CD4-positive, alpha-beta T cell treated with Interferon alpha-2 for 1 hour (primary cell): ENCODE data around the gene DNAH5.

Source experiments
- DNase-seq, 2 donors: peaks; one replicate each; pipeline ENCODE4 v3.0.0-alpha.2; 2020 to 2022

The DNAH5 gene

DNA sequence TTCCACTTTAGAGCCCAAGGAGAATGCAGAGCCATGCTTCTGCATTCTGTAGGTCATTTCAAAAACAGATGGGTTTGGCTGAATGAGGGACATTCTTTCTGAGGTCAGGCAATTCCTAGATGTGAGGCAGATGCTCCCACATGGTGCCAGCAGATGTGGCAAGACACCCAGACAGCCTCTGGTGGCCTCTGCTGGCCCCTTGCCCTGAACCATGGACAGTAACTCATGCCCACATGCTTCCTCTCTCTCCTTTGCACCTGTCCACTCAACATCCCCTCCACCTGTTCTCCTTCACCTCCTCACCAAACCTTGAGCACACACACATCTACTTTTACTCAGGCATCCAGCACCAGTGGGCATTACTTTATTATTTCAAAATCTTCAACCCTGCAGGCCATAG, 252.3 kb downstream of the DNAH5 start:
- no peak for DNase-seq

DNA sequence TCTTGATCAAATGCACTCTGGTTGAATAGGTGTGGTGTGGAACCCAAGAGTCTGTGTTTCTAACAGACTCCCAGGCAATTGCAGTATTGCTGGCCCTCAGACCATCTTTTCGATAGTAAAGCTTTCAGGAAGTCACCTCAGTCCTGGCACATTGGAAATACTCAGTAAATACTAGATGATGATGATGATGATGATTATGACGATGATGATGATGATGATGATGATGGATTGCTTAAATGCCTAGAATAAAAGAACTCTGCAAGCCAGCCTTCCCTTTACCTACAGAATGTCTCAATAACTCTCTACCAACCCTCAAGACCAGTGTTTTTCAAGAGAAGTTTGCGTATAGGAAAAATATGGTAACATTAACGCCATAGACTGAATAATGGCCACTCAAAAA, 268.0 kb downstream of the DNAH5 start:
- no peak for DNase-seq

DNA sequence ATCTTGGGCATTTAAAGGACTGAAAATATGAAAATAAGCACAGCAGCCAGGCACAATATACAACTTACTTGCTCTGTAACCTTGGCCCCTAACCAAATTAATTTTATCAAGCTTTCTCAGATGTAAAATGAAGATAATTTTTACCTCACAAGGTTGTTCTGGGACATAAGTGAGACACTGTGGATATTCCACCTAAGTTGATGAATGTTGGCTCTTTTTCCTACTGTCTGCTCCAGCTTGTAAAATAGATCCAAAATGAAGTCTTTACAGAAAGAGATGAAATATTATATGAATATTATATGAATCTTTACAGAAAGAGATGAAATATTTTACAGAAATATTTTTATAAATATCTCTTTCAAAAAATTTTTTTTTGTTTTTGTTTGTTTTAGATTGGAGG, 270.1 kb downstream of the DNAH5 start:
- no peak for DNase-seq

DNA sequence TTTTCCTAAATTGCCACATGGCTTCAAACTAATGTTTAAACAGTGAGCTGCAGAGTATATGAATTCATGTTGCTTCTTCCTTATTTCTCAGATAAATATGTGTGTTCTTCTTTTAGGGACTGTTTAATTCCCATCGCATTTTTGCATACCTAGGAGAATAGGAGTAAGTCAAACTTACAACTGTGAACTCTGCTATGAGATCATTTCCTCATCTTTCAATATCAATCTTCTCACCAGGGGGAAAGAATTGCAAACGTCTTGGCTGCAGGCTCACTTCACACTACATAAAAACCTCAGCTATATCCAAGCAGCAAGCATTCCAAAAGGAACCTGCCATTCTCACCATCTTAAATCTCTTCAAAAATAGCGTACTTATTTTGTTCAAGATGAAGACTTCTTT, 271.0 kb downstream of the DNAH5 start:
- no peak for DNase-seq

DNA sequence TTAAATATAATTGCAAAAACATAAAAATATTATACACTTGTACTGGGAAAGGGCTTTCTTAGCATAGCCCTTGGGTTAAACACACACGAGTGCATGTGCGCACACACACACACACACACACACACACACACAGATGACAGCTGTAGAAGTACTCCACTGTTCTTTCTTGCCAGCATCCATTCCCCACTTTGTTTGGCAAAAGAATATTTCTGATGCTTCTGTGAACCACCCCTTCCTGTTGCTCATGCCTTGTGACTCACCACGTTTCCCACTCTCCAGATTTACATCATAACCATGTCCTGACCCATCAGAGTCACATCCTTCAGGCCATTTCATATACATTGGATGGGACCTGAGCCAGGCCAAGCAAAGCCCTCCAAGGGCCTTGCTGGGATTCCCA, 280.1 kb downstream of the DNAH5 start:
- no peak for DNase-seq

DNA sequence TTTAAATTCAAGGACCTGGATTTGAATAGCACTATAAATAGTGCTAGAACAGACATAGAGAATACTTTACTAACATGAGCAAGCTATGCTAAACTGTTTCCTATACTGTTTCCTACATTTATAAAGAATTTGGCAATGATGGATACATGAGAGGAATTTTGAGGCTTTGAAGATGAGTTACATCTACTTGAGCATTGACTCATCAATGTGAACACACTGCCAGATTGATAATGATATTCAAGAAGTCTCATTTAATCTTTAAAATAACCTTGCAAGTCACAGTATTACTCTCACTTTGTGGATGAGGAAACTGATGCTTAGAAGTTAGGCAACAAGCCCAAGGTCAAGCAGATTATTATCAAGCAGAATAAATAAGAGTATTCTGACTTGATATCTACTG, 281.9 kb downstream of the DNAH5 start:
- DNase-seq = no peak

DNA sequence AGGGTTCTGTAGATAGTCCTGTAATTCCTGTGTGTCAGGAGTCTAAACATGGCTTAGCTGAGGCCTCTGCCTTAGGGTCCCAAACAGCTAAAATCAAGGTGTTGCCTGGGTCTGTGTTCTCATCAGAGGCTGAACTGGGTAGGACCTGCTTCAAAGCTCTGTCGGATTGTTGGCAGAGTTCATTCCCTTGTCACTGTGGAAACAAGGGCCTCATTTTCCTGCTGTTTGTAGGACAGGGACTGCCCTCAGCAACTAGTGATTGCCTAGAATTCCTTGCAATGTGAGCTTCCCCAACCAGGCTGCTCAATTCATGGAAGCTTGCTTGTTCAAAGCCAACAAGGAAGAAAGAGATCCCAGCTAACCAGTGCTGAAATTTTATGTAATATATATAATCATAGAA, 283.2 kb downstream of the DNAH5 start:
- no peak for DNase-seq

DNA sequence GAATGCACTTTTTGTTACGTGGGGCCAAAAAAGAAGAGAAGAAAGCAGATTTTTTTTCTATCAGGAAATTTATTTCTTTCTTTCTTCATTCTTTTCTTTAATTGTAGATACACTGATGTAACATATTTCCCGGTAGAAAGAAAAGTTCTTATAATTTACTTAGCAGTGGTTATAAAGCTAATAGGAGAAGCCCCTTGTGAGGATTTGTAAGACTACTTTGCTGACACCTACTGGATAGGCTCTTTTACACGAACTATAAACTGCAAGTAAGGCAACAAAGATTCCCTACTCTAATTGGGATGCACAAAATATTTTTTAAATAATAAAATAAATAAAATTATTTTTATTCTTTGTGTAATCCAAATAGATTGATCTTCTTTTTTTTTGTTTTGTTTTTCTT, 284.4 kb downstream of the DNAH5 start:
- no peak for DNase-seq

DNA sequence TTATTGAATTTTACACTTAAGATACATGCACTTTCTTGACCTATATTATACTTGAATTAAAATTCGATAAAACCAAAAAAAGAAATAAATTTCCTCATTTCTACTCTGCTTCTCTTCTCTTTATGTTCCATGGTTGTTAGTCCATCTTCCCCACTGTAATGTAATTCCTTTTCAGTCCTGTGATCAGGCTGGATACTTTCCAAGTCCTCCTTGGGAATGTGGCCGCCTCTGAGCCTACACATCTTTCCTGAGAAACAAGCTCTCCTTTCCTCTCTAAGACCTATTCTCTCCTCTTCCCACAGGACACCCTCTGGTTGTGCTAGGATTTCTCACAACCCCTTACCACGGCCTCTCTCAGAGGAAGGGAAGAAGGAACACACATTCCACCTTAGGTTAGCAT, 285.1 kb downstream of the DNAH5 start:
- DNase-seq = no peak

DNA sequence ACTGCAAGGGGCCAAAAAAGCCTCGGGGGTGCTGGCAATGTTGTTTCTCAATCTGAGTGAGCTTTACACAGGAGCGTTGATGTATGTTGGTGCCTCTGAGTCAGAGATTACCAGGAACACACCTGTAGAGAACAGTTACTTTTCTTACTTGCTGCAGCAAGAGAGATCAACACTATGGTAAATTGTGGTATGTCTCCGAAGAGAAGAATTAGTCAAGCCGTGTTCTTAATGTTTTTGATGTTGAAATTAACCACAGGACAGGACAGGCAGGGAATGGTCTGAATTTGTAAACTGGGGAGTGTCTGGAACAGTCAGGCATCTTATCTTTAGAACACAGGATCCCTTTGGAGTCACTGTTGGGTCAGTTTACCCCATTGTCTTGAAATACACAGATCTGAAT, 285.7 kb downstream of the DNAH5 start:
- no peak for DNase-seq

DNA sequence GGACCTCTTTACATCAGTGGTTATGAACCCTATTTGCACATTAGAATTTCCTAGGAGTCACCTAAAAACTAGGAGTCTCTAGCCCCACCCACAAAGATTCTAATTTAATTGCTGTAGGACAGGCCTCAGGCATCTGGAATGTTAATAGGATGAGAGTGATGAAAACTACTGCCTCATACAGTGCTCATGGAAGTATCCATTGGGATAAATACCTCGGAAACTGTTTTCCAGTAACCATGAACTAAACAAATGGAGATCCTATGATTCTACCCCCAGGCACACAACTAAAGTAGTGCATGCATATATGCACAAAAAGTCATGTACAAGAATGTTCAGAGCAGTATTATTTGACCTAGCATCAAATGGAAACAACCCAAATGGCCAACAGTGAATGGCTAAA, 286.3 kb downstream of the DNAH5 start:
- DNase-seq = no peak

DNA sequence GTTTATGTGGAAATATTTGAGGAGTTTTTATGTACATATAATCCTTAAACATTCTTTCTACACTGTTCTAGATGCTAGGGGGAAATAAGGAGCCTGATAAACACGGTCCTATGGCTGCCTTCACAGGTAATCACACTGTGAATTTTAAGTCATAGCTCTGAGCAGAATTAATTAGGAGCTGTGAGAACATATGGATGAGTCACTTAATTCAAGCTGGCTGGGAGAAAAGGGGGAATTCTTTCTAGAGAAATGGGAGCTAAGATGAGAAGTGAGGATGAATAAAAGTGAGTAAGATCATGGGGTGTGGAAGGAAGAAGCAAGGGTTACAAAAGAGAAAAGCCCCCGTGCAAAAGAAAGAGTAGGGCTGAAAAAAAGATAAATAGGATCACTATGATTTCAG, 290.8 kb downstream of the DNAH5 start:
- no peak for DNase-seq

DNA sequence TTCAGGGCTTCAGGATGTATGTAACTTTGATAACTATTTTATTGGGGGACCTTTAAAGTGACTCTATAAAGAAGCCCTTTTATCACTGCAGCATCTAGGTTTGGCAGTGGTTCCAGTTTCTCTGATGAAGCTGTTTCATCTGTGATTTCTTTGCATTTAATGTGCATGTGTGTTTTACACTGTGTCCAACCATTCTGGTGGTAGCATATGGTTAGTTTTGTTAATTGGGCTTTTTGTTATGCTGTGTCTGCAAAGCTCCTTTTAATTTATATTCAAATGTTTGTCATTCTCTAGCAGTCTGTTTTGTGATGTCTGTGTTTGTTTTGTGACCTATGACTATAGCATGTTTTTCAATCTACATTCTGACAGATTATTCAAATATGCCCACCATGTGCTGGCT, 294.8 kb downstream of the DNAH5 start:
- DNase-seq = no peak

DNA sequence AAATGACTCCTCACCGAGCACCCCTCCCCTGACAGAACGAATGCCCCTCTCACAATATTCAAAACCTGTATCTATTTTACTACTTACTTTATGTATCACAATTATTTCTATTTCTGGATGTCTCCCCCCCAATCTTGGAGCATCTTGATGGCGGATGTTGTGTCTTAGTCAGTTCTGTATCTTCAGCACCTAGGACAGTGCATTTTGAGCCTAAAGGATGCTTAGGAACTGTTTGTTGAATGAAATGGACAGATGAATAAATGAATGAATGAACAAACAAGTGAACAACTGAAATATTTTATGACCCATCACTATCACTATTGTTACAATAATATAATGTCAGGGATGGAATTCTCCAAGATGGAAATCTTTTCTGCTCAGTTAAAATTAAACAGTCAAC, 295.7 kb downstream of the DNAH5 start:
- DNase-seq = no peak

DNA sequence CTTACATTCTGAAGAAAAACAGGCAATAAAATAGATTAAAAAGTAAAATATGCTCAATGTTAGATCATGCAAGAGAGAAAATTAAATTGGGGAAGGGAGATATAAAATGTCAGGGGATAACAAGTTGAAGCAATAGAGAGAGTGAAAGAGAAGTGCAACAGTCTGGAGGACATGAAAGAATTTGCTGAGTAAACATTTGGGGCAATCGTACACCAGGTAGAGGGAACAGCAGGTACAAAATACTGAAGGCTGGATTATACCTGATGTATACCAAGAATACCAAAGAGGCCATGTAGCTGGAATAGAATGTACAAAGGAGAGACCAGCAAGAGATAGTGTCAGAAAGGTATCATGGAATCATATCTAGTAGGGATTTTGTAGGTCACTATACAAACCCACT, 300.8 kb downstream of the DNAH5 start:
- no peak for DNase-seq

DNA sequence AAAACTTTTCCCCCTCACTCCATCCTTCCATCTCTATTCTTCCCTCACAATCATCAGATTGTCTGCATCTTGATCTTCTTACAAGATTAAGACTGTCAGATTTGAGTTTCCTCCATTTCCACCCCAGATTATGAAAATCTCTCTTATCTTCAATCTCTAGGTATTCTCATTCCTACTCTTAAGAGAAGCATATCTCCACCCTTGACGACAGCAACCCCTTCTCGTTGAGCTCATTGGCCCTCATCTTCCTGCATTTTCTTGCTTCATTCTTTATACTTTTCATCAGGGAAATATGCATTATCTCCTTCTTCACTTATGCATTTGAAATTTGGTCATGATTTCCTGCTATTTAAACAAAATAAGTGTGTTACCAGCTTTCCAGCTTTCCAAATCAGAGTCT, 301.3 kb downstream of the DNAH5 start:
- no peak for DNase-seq
